LNCAP (cell line): ENCODE measurements around the gene FAM20C.

Experiments used
- TF ChIP-seq, protein P1 (sequence below): fragments of 450-650 bp; IDR thresholded peaks from 2 replicates; pipeline ENCODE4 v1.5.1; 2017; ENCODE audit warnings: mild to moderate bottlenecking

FAM20C gene

DNA sequence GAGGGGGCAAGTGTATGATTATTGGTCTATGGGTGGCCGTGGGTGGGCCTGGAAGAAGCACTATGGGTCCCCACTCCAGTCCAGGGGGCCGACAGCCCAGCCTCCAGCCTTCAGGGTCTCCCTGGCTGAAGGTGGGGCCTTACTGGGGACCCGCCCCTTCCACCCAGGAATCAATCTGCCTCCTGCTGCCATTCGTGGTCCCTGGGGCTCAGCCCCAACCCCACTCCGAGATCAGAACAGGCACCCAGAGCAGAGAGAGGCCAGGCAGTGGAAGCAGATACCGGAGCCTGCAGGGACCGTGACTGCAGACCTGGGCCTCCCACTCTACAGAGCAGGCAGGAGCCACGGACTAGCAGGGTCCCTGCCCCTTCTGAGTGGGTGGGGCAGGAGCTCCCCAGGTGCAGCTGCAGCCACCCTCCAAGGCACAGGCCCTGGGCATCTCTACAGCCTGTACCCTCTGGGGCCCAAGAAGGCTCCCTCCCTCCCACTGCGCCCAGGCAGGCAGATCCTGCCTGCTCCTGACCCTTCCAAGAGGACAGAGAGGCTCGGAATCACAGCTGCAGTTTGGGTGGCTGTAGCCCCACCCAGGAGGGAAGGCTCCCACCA, 84.0 kb downstream of the FAM20C start:
- TF ChIP-seq, protein P1, sequence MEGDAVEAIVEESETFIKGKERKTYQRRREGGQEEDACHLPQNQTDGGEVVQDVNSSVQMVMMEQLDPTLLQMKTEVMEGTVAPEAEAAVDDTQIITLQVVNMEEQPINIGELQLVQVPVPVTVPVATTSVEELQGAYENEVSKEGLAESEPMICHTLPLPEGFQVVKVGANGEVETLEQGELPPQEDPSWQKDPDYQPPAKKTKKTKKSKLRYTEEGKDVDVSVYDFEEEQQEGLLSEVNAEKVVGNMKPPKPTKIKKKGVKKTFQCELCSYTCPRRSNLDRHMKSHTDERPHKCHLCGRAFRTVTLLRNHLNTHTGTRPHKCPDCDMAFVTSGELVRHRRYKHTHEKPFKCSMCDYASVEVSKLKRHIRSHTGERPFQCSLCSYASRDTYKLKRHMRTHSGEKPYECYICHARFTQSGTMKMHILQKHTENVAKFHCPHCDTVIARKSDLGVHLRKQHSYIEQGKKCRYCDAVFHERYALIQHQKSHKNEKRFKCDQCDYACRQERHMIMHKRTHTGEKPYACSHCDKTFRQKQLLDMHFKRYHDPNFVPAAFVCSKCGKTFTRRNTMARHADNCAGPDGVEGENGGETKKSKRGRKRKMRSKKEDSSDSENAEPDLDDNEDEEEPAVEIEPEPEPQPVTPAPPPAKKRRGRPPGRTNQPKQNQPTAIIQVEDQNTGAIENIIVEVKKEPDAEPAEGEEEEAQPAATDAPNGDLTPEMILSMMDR, result no peak

DNA sequence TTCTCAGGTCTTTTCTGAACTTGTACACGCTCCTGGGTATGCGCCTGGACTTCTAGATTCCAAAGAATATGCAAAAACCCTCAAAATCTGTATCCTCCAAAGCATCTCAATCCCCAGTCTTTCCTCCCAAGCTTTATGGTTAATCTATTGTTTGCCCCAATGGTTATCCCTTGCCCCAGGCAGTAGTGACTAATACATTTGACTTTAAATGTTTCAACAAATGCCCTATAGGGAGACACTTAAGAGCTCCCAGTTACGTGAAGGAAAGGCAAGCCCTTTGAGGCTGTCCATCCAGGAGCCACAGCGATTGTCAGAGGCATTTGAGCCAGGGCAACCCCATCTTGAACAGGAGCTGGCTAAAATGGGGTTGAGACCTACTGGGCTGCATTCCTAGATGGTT, 84.9 kb downstream of the FAM20C start:
- TF ChIP-seq, protein P1, result no peak

DNA sequence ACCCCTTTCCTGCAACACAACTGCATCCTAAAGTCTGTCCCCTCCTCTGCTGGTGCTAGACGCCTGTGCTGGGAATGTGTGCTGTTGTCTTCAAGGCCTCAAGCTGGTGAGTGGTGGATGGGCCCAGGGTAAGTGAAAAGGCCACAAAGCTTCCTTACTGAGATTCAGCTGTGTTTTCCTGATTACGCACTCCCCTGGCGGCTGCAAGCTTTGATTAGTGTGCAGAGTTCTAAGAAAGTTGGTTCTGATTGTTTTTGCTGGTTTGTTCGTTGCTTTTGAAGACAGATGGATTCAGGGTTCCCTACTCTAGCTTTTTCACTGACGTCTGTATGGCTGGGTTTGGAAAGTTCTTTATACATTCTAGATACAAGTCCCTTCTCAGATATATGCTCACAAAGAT, 85.7 kb downstream of the FAM20C start:
- TF ChIP-seq, protein P1, result no peak

DNA sequence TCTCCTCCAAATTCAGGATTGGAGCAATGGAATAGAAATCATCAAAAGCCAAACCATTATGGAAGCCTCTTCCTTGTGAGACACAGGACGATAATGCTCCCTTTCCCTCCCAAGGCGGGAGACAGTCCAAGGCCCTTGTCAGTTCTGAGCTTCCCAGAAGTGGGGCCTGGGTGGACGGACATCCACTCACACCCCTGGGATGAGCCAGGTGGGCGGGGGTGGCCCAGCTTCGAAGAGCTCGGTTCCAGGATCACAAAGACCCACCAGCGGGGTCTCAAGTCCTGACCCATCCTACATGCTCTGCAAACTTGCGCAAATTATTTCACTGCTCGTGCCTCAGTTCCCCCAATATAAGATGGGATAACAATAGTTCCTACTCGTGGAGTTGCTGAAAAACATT, 87.5 kb downstream of the FAM20C start:
- TF ChIP-seq, protein P1, result no peak

DNA sequence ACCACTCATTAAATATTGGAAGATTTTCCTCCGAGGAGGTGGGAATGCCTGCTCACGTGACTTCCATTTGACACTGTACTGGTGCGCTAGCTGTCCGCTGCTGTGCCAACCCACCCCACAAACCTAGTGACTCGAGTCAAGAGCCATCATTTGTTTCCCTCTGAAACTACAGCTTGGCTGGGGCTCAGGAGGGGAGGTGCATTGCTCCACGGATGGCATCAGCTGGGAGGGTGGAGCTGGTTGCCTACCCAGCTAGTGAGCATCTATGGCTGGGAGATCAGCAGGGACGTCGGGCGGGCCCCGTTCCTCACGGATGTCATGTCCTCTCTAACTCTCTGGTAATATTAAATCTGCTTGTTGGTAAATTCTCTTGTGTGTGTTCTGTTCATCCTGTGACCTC, 88.1 kb downstream of the FAM20C start:
- TF ChIP-seq, protein P1, result no peak

DNA sequence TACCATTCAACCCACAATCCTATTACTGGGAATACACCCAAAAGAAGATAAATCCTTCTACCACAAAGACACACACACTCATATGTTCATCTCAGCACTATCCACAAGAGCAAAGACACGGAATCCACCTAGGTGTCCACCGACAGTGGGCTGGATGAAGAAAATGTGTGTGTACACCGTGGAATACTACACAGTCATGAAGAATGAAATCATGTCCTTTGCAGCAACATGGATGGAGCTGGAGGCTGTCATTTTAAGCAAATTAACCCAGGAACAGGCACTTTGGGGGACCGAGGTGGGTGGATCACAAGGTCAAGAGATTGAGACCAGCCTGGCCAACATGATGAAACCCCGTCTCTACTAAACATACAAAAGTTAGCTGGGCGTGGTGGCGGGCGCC, 89.3 kb downstream of the FAM20C start:
- TF ChIP-seq, protein P1, result no peak

DNA sequence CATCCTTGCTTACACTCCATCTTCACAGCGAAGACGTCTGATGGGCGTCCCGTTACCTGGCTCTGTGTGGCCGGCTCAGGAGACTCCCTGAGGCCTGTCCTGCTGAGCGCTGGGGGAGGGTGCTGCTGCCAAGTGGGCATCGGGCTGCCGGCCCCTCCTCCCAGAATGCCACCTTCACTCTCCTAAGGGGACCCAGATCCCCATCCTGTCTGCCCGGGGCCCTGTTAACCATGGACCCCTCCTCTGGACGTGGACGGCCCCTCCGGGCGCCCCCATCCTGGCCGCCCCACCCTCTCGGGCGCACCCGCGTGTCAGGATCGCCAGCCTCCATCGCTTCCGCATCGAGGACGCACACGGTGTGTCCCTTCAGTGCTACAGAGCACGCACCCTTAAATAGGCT, 90.2 kb downstream of the FAM20C start:
- TF ChIP-seq, protein P1, result no peak
